Measurements from ENCODE around the gene CORO1C.

CORO1C gene

GRCh38 chr12:108768591-108769500 is 37.5 kb upstream of the CORO1C start:
- Histone ChIP-seq H3K4me2 (ENCODE audit: low read length) (no peak overlapping the region), H3K4me3 (ENCODE audit: low read length) (no peak overlapping the region), H3K4me1 (ENCODE audit: control insufficient read depth, insufficient read depth, low read length) (peaks cover 19% of the 10 kb centered on the region), H3K9ac (ENCODE audit: low read depth, low read length) (no peak overlapping the region), H3K9me3 (replicated peaks; ENCODE audit: low read length) (no peaks in the 10 kb centered on the region), H3K27me3 (ENCODE audit: control insufficient read depth, insufficient read depth, low read length) (no peaks in the 10 kb centered on the region), H3K36me3 (ENCODE audit: insufficient read depth, low read length) (no peaks in the 10 kb centered on the region)

- no peaks in the 10 kb centered on the region for H3K9me3 ChIP-seq (replicated peaks; ENCODE audit: low read length)
- no peak overlapping the region for H3K9ac ChIP-seq (ENCODE audit: low read depth, low read length)
- no peaks in the 10 kb centered on the region for H3K4me1 ChIP-seq (ENCODE audit: control insufficient read depth, insufficient read depth, low read length)
- no peak overlapping the region for H3K4me2 ChIP-seq (ENCODE audit: low read length)
- H3K27me3 ChIP-seq (ENCODE audit: control insufficient read depth, insufficient read depth, low read length), result no peaks in the 10 kb centered on the region
- H3K36me3 ChIP-seq (ENCODE audit: insufficient read depth, low read length), result no peaks in the 10 kb centered on the region
- H3K4me3 ChIP-seq (ENCODE audit: low read length), result no peak overlapping the region
These were observed 35.0 kb upstream of the CORO1C start for GRCh38 chr12:108766294-108766693.

- H3K9ac ChIP-seq (ENCODE audit: low read depth, low read length), result no peak overlapping the region
These were observed 34.0 kb upstream of the CORO1C start for GRCh38 chr12:108765289-108765764.

GRCh38 chr12:108764540-108765288 is 33.4 kb upstream of the CORO1C start:
- no peak overlapping the region for H3K4me3 ChIP-seq (ENCODE audit: low read length)
- no peak overlapping the region for H3K4me2 ChIP-seq (ENCODE audit: low read length)
- no peaks in the 10 kb centered on the region for H3K27me3 ChIP-seq (ENCODE audit: control insufficient read depth, insufficient read depth, low read length)
- H3K9me3 ChIP-seq (replicated peaks; ENCODE audit: low read length), result no peaks in the 10 kb centered on the region
- no peaks in the 10 kb centered on the region for H3K4me1 ChIP-seq (ENCODE audit: control insufficient read depth, insufficient read depth, low read length)
- H3K36me3 ChIP-seq (ENCODE audit: insufficient read depth, low read length), result no peaks in the 10 kb centered on the region
- no peak overlapping the region for H3K9ac ChIP-seq (ENCODE audit: low read depth, low read length)

More at GRCh38 chr12:108765289-108765764, 34.0 kb upstream of the CORO1C start:
- no peaks in the 10 kb centered on the region for H3K4me1 ChIP-seq (ENCODE audit: control insufficient read depth, insufficient read depth, low read length)
- no peaks in the 10 kb centered on the region for H3K27me3 ChIP-seq (ENCODE audit: control insufficient read depth, insufficient read depth, low read length)
- no peak overlapping the region for H3K4me2 ChIP-seq (ENCODE audit: low read length)
- no peaks in the 10 kb centered on the region for H3K9me3 ChIP-seq (replicated peaks; ENCODE audit: low read length)
- H3K4me3 ChIP-seq (ENCODE audit: low read length), result no peak overlapping the region
- H3K36me3 ChIP-seq (ENCODE audit: insufficient read depth, low read length), result no peaks in the 10 kb centered on the region

GRCh38 chr12:108761226-108761625 is 29.9 kb upstream of the CORO1C start:
- H3K4me3 ChIP-seq (ENCODE audit: low read length), result no peak overlapping the region
- no peaks in the 10 kb centered on the region for H3K9me3 ChIP-seq (replicated peaks; ENCODE audit: low read length)
- H3K36me3 ChIP-seq (ENCODE audit: insufficient read depth, low read length), result no peaks in the 10 kb centered on the region
- H3K4me1 ChIP-seq (ENCODE audit: control insufficient read depth, insufficient read depth, low read length), result no peaks in the 10 kb centered on the region
- no peak overlapping the region for H3K9ac ChIP-seq (ENCODE audit: low read depth, low read length)
- no peak overlapping the region for H3K4me2 ChIP-seq (ENCODE audit: low read length)
- no peaks in the 10 kb centered on the region for H3K27me3 ChIP-seq (ENCODE audit: control insufficient read depth, insufficient read depth, low read length)

- no peaks in the 10 kb centered on the region for H3K27me3 ChIP-seq (ENCODE audit: control insufficient read depth, insufficient read depth, low read length)
- no peaks in the 10 kb centered on the region for H3K9me3 ChIP-seq (replicated peaks; ENCODE audit: low read length)
- H3K4me3 ChIP-seq (ENCODE audit: low read length), result no peak overlapping the region
- H3K4me2 ChIP-seq (ENCODE audit: low read length), result no peak overlapping the region
- H3K9ac ChIP-seq (ENCODE audit: low read depth, low read length), result no peak overlapping the region
- H3K4me1 ChIP-seq (ENCODE audit: control insufficient read depth, insufficient read depth, low read length), result no peaks in the 10 kb centered on the region
- no peaks in the 10 kb centered on the region for H3K36me3 ChIP-seq (ENCODE audit: insufficient read depth, low read length)
These were observed 28.6 kb upstream of the CORO1C start for GRCh38 chr12:108759924-108760323.

GRCh38 chr12:108757856-108758255 is 26.5 kb upstream of the CORO1C start:
- no peak overlapping the region for H3K9ac ChIP-seq (ENCODE audit: low read depth, low read length)
- no peaks in the 10 kb centered on the region for H3K4me1 ChIP-seq (ENCODE audit: control insufficient read depth, insufficient read depth, low read length)
- no peaks in the 10 kb centered on the region for H3K27me3 ChIP-seq (ENCODE audit: control insufficient read depth, insufficient read depth, low read length)
- H3K9me3 ChIP-seq (replicated peaks; ENCODE audit: low read length), result no peaks in the 10 kb centered on the region
- no peaks in the 10 kb centered on the region for H3K36me3 ChIP-seq (ENCODE audit: insufficient read depth, low read length)
- no peak overlapping the region for H3K4me2 ChIP-seq (ENCODE audit: low read length)
- no peak overlapping the region for H3K4me3 ChIP-seq (ENCODE audit: low read length)

GRCh38 chr12:108756421-108756820 is 25.1 kb upstream of the CORO1C start:
- Histone ChIP-seq H3K4me3 (ENCODE audit: low read length) (no peak overlapping the region), H3K9ac (ENCODE audit: low read depth, low read length) (no peak overlapping the region), H3K4me2 (ENCODE audit: low read length) (no peak overlapping the region), H3K9me3 (replicated peaks; ENCODE audit: low read length) (no peaks in the 10 kb centered on the region), H3K27me3 (ENCODE audit: control insufficient read depth, insufficient read depth, low read length) (no peaks in the 10 kb centered on the region), H3K4me1 (ENCODE audit: control insufficient read depth, insufficient read depth, low read length) (no peaks in the 10 kb centered on the region), H3K36me3 (ENCODE audit: insufficient read depth, low read length) (no peaks in the 10 kb centered on the region)

GRCh38 chr12:108755481-108755880 is 24.2 kb upstream of the CORO1C start:
- no peaks in the 10 kb centered on the region for H3K36me3 ChIP-seq (ENCODE audit: insufficient read depth, low read length)
- no peaks in the 10 kb centered on the region for H3K4me1 ChIP-seq (ENCODE audit: control insufficient read depth, insufficient read depth, low read length)
- H3K4me3 ChIP-seq (ENCODE audit: low read length), result no peak overlapping the region
- H3K4me2 ChIP-seq (ENCODE audit: low read length), result no peak overlapping the region
- H3K9ac ChIP-seq (ENCODE audit: low read depth, low read length), result no peak overlapping the region
- H3K27me3 ChIP-seq (ENCODE audit: control insufficient read depth, insufficient read depth, low read length), result no peaks in the 10 kb centered on the region
- no peaks in the 10 kb centered on the region for H3K9me3 ChIP-seq (replicated peaks; ENCODE audit: low read length)

- no peak overlapping the region for H3K9ac ChIP-seq (ENCODE audit: low read depth, low read length)
- no peaks in the 10 kb centered on the region for H3K4me1 ChIP-seq (ENCODE audit: control insufficient read depth, insufficient read depth, low read length)
- H3K4me2 ChIP-seq (ENCODE audit: low read length), result no peak overlapping the region
- no peaks in the 10 kb centered on the region for H3K9me3 ChIP-seq (replicated peaks; ENCODE audit: low read length)
- no peaks in the 10 kb centered on the region for H3K27me3 ChIP-seq (ENCODE audit: control insufficient read depth, insufficient read depth, low read length)
- H3K4me3 ChIP-seq (ENCODE audit: low read length), result no peak overlapping the region
- H3K36me3 ChIP-seq (ENCODE audit: insufficient read depth, low read length), result no peaks in the 10 kb centered on the region
These were observed 22.7 kb upstream of the CORO1C start for GRCh38 chr12:108753976-108754375.

GRCh38 chr12:108752387-108752786 is 21.1 kb upstream of the CORO1C start:
- H3K9me3 ChIP-seq (replicated peaks; ENCODE audit: low read length), result no peaks in the 10 kb centered on the region
- no peaks in the 10 kb centered on the region for H3K4me1 ChIP-seq (ENCODE audit: control insufficient read depth, insufficient read depth, low read length)
- H3K36me3 ChIP-seq (ENCODE audit: insufficient read depth, low read length), result no peaks in the 10 kb centered on the region
- H3K27me3 ChIP-seq (ENCODE audit: control insufficient read depth, insufficient read depth, low read length), result no peaks in the 10 kb centered on the region
- H3K4me2 ChIP-seq (ENCODE audit: low read length), result no peak overlapping the region
- H3K9ac ChIP-seq (ENCODE audit: low read depth, low read length), result no peak overlapping the region
- H3K4me3 ChIP-seq (ENCODE audit: low read length), result no peak overlapping the region

All from skeletal muscle satellite cell (primary cell).